PC-3 (cell line): ENCODE results near the gene RNU1-1. TPM values are rescaled to one million over a fixed set of nuclear protein-coding genes. Genes with fewer than 3 reads are reported as not detected.
"Not testable (repeated sequence)": the region's sequence is repeated elsewhere in the genome, so short reads cannot be mapped to it uniquely, and the experiment has no call there.

Experiments
- ATAC-seq: fragments of 200-7000 bp; cut with Tn5 transposase; 2 replicates; pipeline ENCODE4 v1.9.1; 2020; ENCODE audit warnings: mild to moderate bottlenecking, moderate library complexity
- BruUV-seq: library from RNA; stranded (reverse); fragments of 400-500 nt; replicated peaks from 2 replicates; lab custom pipeline; 2021; lab: Mats Ljungman, UMichigan
- CTCF ChIA-PET: fragments of 300-600 bp; sonication (Branson Sonifier 250); formaldehyde crosslinking; loops from one replicate; lab custom pipeline; 2022; ENCODE audit warnings: antibody characterized with exemption; lab: Charles Lee
- POLR2A ChIA-PET: fragments of 300-600 bp; sonication (Branson Sonifier 250); formaldehyde crosslinking; loops from one replicate; lab custom pipeline; 2022; ENCODE audit warnings: antibody characterized with exemption; ENCODE audit not compliant: unreplicated experiment; lab: Charles Lee
- DNase-seq: peaks from one replicate; pipeline ENCODE4 v3.0.0-alpha.2; 2015
- H2AFZ ChIP-seq: fragments of 300-600 bp; sonication (generic); 2 replicates; pipeline ENCODE4 v1.6.0; 2016; ENCODE audit warnings: antibody characterized with exemption, low read length
- H3F3A ChIP-seq: fragments of 300-600 bp; sonication (generic); one replicate; pipeline ENCODE4 v1.6.0; 2017; ENCODE audit warnings: antibody characterized with exemption, low read length, control low read depth, mild to moderate bottlenecking; ENCODE audit not compliant: unreplicated experiment
- H3K27ac ChIP-seq: fragments of 300-600 bp; sonication (generic); 2 replicates; pipeline ENCODE4 v1.5.1; 2016; ENCODE audit warnings: mild to moderate bottlenecking, low read length
- H3K27me3 ChIP-seq: fragments of 300-600 bp; sonication (generic); 2 replicates; pipeline ENCODE4 v1.6.1; 2016; ENCODE audit warnings: low read length, mixed read lengths
- H3K36me3 ChIP-seq: fragments of 300-600 bp; sonication (generic); 2 replicates; pipeline ENCODE4 v1.6.1; 2016; ENCODE audit warnings: low read depth, mixed run types, low read length, mixed read lengths
- H3K4me1 ChIP-seq: fragments of 300-600 bp; sonication (generic); 2 replicates; pipeline ENCODE4 v1.5.1; 2016; ENCODE audit warnings: low read length; ENCODE audit not compliant: insufficient read depth
- H3K4me2 ChIP-seq: fragments of 300-600 bp; sonication (generic); 2 replicates; pipeline ENCODE4 v1.6.0; 2016; ENCODE audit warnings: low read length
- H3K4me3 ChIP-seq: fragments of 300-600 bp; sonication (generic); 2 replicates; pipeline ENCODE4 v1.5.1; 2016; ENCODE audit warnings: mild to moderate bottlenecking, low read length, mixed read lengths
- H3K79me2 ChIP-seq: fragments of 300-600 bp; sonication (generic); 2 replicates; pipeline ENCODE4 v1.6.1; 2017; ENCODE audit warnings: low read length, mixed read lengths
- H3K9ac ChIP-seq: fragments of 300-600 bp; sonication (generic); 2 replicates; pipeline ENCODE4 v1.6.0; 2016; ENCODE audit warnings: mild to moderate bottlenecking, low read length
- H3K9me2 ChIP-seq: fragments of 300-600 bp; sonication (generic); replicated peaks from 2 replicates; pipeline ENCODE4 v1.6.1; 2016; ENCODE audit warnings: mixed run types, low read length, mixed read lengths
- H3K9me3 ChIP-seq: fragments of 300-600 bp; sonication (generic); 2 replicates; pipeline ENCODE4 v1.6.1; 2016; ENCODE audit warnings: low read length, mixed read lengths
- H4K20me1 ChIP-seq: fragments of 300-600 bp; sonication (generic); 2 replicates; pipeline ENCODE4 v1.6.1; 2016; ENCODE audit warnings: low read length, mixed read lengths
- EZH2 ChIP-seq: fragments of 300-600 bp; sonication (generic); IDR thresholded peaks from one replicate; pipeline ENCODE4 v1.6.1; 2017; ENCODE audit warnings: antibody characterized with exemption, mild to moderate bottlenecking, low read length; ENCODE audit not compliant: unreplicated experiment
- EZH2phosphoT487 ChIP-seq: fragments of 300-600 bp; sonication (generic); IDR thresholded peaks from 2 replicates; pipeline ENCODE4 v1.6.1; 2018; ENCODE audit warnings: mild to moderate bottlenecking, antibody characterized with exemption, low read length, borderline replicate concordance
- intact Hi-C: fragments of 100-400 bp; cut with micrococcal nuclease; formaldehyde crosslinking; loops from 2 replicates; pipeline ENCODE4 v1.9.0; 2023
- total RNA-seq: library from RNA; depleted of rRNA; stranded (reverse); fragments of >200 nt; gene quantifications from 2 replicates; pipeline ENCODE4 v1.2.3, GENCODE V29; 2014
- TF ChIP-seq, protein P1 (sequence below): fragments of 300-600 bp; sonication (generic); conservative IDR thresholded peaks from 2 replicates; pipeline ENCODE4 v1.5.1; 2017; ENCODE audit warnings: antibody characterized with exemption, low read depth, mild to moderate bottlenecking, low read length

RNU1-1 gene
- total RNA-seq, 1 experiment from 2014 or later, result under 0.01 TPM

DNA sequence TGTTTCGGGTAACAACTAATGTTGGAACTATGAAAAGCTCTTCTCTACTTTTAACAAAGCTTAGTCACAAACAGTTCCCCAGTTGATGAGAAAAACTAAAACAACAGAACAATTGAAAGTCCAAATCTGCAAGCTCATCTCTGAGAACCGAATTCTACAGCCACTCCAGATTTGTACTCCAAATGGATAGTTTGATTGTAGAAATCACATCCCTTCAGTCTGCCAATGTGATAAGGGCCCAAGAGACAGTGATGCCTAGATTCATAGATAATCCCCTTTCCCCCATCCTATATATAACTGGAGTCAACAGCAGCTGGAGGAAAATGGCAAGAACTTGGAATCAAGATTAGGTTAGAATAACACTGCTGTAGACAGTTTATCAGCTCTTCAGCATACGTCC lies 14.3 kb upstream of the RNU1-1 start:
- H3K36me3 ChIP-seq, H3K4me1 ChIP-seq, CTCF ChIA-PET, DNase-seq, H3K9ac ChIP-seq, BruUV-seq, H3K27ac ChIP-seq, H4K20me1 ChIP-seq, H3K9me2 ChIP-seq, H3K4me2 ChIP-seq, H3F3A ChIP-seq, H3K9me3 ChIP-seq, H3K79me2 ChIP-seq, H3K27me3 ChIP-seq, ATAC-seq, POLR2A ChIA-PET, intact Hi-C loops, H3K4me3 ChIP-seq, H2AFZ ChIP-seq: not testable (repeated sequence)

DNA sequence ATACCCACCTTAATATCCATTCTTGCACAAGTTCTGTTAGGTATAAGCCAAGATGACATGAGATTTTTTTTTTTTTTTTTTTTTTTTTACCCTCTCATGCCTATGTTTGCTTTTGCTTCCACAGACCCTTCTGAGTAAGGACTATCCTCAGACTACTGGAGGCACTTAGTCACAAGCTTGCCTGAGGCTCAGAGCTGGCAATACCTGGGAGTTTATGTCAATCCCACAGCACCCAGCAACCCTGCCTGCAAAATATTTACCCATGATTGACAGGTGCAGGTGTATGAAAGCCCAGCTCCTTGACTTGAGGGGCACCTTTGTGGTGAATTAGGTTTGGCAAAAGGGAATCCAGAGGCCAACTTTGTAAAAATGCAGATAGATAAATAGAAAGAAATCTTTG lies 11.7 kb upstream of the RNU1-1 start:
- H3K4me3 ChIP-seq, H3K27ac ChIP-seq, intact Hi-C loops, BruUV-seq, H3K79me2 ChIP-seq, H3K9me3 ChIP-seq, H3F3A ChIP-seq, ATAC-seq, H3K27me3 ChIP-seq, H3K36me3 ChIP-seq, H3K9ac ChIP-seq, H3K9me2 ChIP-seq, POLR2A ChIA-PET, H4K20me1 ChIP-seq, H3K4me2 ChIP-seq, H2AFZ ChIP-seq: not testable (repeated sequence)
- CTCF ChIA-PET, result interaction anchor here (0.7 kb wide), 1 partner anchor 434 kb away, joined by 4 read pairs; no protein-coding TSS in a partner anchor
- peak; percentile 70 for DNase-seq
- peaks cover 15% of the 10 kb centered on the region for H3K4me1 ChIP-seq

DNA sequence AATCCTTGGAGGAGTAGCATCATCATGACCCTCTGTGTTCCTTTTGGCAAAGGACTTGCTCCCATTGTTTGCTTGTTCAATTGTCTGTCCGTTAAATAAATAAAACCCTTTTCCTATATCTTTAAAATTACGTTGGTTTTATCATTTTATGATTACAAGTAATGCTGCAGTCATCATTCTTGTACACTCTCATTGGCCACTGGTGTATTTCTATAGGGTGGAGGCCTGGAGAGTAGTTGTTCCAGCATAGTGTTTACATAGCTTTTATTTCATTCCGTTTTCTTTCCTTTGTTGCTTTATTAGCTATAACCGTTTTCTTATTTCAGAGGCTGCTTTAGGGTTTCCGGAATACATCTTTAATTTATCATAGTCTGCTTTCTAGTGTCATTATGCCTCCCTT lies 7.6 kb upstream of the RNU1-1 start:
- H3K36me3 ChIP-seq, H2AFZ ChIP-seq, H3K9me3 ChIP-seq, intact Hi-C loops, H4K20me1 ChIP-seq, CTCF ChIA-PET, H3K9me2 ChIP-seq, H3F3A ChIP-seq, BruUV-seq, H3K9ac ChIP-seq, H3K4me3 ChIP-seq, H3K79me2 ChIP-seq: not testable (repeated sequence)
- Histone ChIP-seq H3K27me3 (peaks cover 25% of the 10 kb centered on the region), H3K27ac (0 out of 2 replicates have a peak overlapping the region, but pooled peaks have one; percentile 54), H3K4me2 (peak overlapping the region; percentile 48; the same call in 1 of the 2 replicates), H3K4me1 (peaks cover 15% of the 10 kb centered on the region)
- POLR2A ChIA-PET, result interaction anchor here (0.6 kb wide), 1 partner anchor 383 kb away, joined by 5 read pairs; no protein-coding TSS in a partner anchor
- peak; percentile 68 for DNase-seq
- peak; percentile 93 for ATAC-seq

DNA sequence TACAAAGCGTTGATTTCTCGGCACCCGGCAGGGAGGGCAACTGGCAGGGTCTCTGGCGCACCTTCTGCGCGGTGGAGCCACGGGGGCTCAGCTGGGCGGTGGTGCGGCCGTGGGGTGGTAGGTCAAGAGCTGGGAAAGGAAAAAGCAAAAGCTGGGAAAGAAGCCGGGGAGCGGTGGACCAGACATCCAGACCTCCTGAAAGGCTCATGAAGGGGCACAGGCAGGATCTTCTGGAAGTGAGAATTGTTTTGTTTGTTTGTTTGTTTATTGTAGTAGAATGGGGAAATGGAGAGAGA lies 7.2 kb upstream of the RNU1-1 start:
- ChIA-PET POLR2A (interaction anchor here (0.6 kb wide), 2 partner anchors 384 to 842 kb away, joined by 5 to 6 read pairs; no protein-coding TSS in a partner anchor), CTCF (no interaction called here)
- TF ChIP-seq EZH2 (no peak), EZH2phosphoT487 (no peak)
- TF ChIP-seq, protein P1, sequence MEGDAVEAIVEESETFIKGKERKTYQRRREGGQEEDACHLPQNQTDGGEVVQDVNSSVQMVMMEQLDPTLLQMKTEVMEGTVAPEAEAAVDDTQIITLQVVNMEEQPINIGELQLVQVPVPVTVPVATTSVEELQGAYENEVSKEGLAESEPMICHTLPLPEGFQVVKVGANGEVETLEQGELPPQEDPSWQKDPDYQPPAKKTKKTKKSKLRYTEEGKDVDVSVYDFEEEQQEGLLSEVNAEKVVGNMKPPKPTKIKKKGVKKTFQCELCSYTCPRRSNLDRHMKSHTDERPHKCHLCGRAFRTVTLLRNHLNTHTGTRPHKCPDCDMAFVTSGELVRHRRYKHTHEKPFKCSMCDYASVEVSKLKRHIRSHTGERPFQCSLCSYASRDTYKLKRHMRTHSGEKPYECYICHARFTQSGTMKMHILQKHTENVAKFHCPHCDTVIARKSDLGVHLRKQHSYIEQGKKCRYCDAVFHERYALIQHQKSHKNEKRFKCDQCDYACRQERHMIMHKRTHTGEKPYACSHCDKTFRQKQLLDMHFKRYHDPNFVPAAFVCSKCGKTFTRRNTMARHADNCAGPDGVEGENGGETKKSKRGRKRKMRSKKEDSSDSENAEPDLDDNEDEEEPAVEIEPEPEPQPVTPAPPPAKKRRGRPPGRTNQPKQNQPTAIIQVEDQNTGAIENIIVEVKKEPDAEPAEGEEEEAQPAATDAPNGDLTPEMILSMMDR, result no peak
- H3K4me2 ChIP-seq, result no peak overlapping the region
- no peak overlapping the region for H3K27ac ChIP-seq
- H3F3A ChIP-seq, result peaks cover 3% of the 10 kb centered on the region
- no peaks in the 10 kb centered on the region for H4K20me1 ChIP-seq
- no TSS peak for BruUV-seq
- no peak overlapping the region for H3K4me3 ChIP-seq
- no peaks in the 10 kb centered on the region for H3K36me3 ChIP-seq
- peaks cover 15% of the 10 kb centered on the region for H3K4me1 ChIP-seq
- DNase-seq, result no peak
- H3K9me2 ChIP-seq, result no peaks in the 10 kb centered on the region
- peaks cover 25% of the 10 kb centered on the region for H3K27me3 ChIP-seq
- no peaks in the 10 kb centered on the region for H3K79me2 ChIP-seq
- no peaks in the 10 kb centered on the region for H3K9me3 ChIP-seq
- intact Hi-C loops, result no loop called here
- H3K9ac ChIP-seq, result no peak overlapping the region
- peak; percentile 6; the same call in 1 of the 2 replicates for ATAC-seq
- no peak overlapping the region for H2AFZ ChIP-seq

DNA sequence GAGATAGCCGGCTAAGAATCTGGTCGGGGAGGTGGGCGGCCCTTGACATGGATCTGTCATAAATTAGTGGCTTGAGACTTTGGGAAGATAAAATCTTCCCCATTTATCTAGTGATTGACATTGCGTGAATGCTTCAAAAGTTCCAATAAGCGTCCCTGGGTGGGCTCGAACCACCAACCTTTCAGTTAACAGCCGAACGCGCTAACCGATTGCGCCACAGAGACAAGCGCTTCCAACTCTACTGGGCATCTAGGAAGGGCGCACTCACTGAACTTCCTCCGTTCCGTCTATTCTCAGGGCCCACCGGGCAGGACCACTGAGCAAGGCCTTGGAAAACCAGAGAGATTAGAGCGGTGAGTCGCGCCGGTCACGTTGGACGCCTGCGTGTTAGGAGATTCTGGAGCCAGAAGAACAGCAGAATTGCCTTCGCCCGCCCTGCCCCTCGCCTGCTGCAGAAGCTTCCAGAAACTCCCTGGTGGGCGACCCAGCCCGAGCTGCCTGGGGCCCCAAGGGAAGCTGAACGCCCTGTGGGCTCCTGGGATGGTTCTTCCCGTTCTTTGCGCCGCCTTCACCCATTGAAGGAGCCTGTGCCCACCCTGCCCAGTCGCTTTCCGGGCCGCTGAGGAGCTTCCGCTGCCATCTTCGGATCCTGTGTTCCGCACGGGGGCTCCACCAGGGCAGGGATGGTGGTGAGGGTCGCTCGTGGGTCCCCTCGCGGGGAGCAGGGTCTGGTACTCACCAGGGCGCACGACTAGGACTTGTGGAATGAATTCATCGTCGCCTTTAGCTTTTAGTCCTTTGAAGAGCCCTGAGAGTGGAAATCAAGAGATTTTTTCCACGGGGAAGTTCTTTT lies 6.6 kb upstream of the RNU1-1 start:
- H3K9me3 ChIP-seq, H3K27ac ChIP-seq, H3K79me2 ChIP-seq, ATAC-seq, BruUV-seq, intact Hi-C loops, H3F3A ChIP-seq, H4K20me1 ChIP-seq, H3K9ac ChIP-seq, H3K9me2 ChIP-seq, DNase-seq, H3K4me2 ChIP-seq, H3K4me3 ChIP-seq, H2AFZ ChIP-seq, CTCF ChIA-PET, H3K36me3 ChIP-seq: not testable (repeated sequence)
- peaks cover 25% of the 10 kb centered on the region for H3K27me3 ChIP-seq
- POLR2A ChIA-PET, result interaction anchor here (0.6 kb wide), 1 partner anchor 841 kb away, joined by 6 read pairs; no protein-coding TSS in a partner anchor
- H3K4me1 ChIP-seq, result peaks cover 15% of the 10 kb centered on the region
